OCI-LY3 (cell line): ENCODE results near the gene UXT.

ENCODE experiments used
- H2AFZ ChIP-seq: fragments of 200-600, 300-600 bp; shearing (Covaris generic); 2 replicates; pipeline ENCODE4 v1.6.0; 2014; ENCODE audit warnings: antibody characterized with exemption, low read depth, low read length
- H3K27ac ChIP-seq: fragments of 200-600, 300-600 bp; sonication (generic); 2 replicates; pipeline ENCODE4 v1.5.1; 2014; ENCODE audit warnings: mild to moderate bottlenecking, low read length, moderate library complexity, mixed read lengths
- H3K27me3 ChIP-seq: fragments of 200-600, 300-600 bp; sonication (generic); 2 replicates; pipeline ENCODE4 v1.6.1; 2014; ENCODE audit warnings: low read depth, low read length, mixed read lengths
- H3K36me3 ChIP-seq: fragments of 200-600, 300-600 bp; sonication (generic); replicated peaks from 2 replicates; pipeline ENCODE3; 2014; ENCODE audit warnings: low read depth, low read length, mixed read lengths
- H3K4me1 ChIP-seq: fragments of 300-600, 200-600 bp; sonication (generic); 2 replicates; pipeline ENCODE4 v1.6.1; 2014; ENCODE audit warnings: low read length, mixed read lengths
- H3K4me2 ChIP-seq: fragments of 200-600, 300-600 bp; sonication (generic); 2 replicates; pipeline ENCODE4 v1.6.1; 2014; ENCODE audit warnings: low read length, mixed read lengths
- H3K4me3 ChIP-seq: fragments of 300-600, 200-600 bp; sonication (generic); 2 replicates; pipeline ENCODE4 v1.5.1; 2014; ENCODE audit warnings: antibody characterized with exemption, mild to moderate bottlenecking, low read length, moderate library complexity
- H3K79me2 ChIP-seq: fragments of 300-600, 200-600 bp; shearing (Covaris generic); 2 replicates; pipeline ENCODE4 v1.6.1; 2014; ENCODE audit warnings: mild to moderate bottlenecking, low read length, mixed read lengths
- H3K9ac ChIP-seq: fragments of 300-600, 200-600 bp; shearing (Covaris generic); 2 replicates; pipeline ENCODE4 v1.6.0; 2014; ENCODE audit warnings: mild to moderate bottlenecking, low read length, moderate library complexity
- H3K9me3 ChIP-seq: fragments of 200-600, 300-600 bp; shearing (Covaris generic); 2 replicates; pipeline ENCODE4 v1.6.1; 2014; ENCODE audit warnings: low read length, mixed read lengths; ENCODE audit not compliant: insufficient read depth
- H4K20me1 ChIP-seq: fragments of 200-600, 300-600 bp; sonication (generic); 2 replicates; pipeline ENCODE4 v1.6.1; 2016; ENCODE audit warnings: low read length, mixed read lengths; ENCODE audit not compliant: insufficient read depth
- EZH2phosphoT487 ChIP-seq: fragments of 200-600 bp; shearing (Covaris generic); IDR thresholded peaks from 2 replicates; pipeline ENCODE4 v1.6.1; 2018; ENCODE audit warnings: antibody characterized with exemption, mixed run types, low read depth
- TF ChIP-seq, protein P1 (sequence below): fragments of 200-600, 300-600 bp; sonication (generic); IDR thresholded peaks from 2 replicates; pipeline ENCODE4 v1.5.1; 2014; ENCODE audit warnings: antibody characterized with exemption, low read length, low read depth

UXT gene

DNA sequence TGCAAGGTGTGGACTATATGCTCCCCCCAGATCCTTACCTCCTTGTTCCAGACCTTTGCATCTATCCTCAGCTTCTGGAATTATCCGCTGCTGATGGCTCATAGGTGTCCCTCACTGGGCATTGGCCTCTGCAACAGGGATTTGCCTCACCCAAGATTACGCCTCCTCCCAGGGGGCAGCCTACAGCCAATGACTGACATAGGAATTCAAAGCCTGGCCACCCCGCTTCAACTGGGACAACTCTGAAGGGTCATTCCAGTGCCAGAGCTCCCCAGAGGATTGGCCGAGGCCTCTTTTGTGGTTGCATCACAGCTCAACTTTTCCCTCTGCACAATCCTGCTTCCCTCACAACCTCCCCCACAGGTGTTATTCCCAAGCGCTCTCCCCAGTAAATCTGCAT is 44.4 kb downstream of the UXT start:
- H3K9ac ChIP-seq = no peak overlapping the region
- no peak overlapping the region for H3K27ac ChIP-seq
- TF ChIP-seq, protein P1, sequence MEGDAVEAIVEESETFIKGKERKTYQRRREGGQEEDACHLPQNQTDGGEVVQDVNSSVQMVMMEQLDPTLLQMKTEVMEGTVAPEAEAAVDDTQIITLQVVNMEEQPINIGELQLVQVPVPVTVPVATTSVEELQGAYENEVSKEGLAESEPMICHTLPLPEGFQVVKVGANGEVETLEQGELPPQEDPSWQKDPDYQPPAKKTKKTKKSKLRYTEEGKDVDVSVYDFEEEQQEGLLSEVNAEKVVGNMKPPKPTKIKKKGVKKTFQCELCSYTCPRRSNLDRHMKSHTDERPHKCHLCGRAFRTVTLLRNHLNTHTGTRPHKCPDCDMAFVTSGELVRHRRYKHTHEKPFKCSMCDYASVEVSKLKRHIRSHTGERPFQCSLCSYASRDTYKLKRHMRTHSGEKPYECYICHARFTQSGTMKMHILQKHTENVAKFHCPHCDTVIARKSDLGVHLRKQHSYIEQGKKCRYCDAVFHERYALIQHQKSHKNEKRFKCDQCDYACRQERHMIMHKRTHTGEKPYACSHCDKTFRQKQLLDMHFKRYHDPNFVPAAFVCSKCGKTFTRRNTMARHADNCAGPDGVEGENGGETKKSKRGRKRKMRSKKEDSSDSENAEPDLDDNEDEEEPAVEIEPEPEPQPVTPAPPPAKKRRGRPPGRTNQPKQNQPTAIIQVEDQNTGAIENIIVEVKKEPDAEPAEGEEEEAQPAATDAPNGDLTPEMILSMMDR = no peak
- no peak for TF ChIP-seq EZH2phosphoT487
- no peaks in the 10 kb centered on the region for H4K20me1 ChIP-seq
- H3K27me3 ChIP-seq = no peaks in the 10 kb centered on the region
- no peaks in the 10 kb centered on the region for H3K36me3 ChIP-seq
- H3K79me2 ChIP-seq = no peaks in the 10 kb centered on the region
- no peaks in the 10 kb centered on the region for H3K9me3 ChIP-seq
- H2AFZ ChIP-seq = no peak overlapping the region
- no peak overlapping the region for H3K4me2 ChIP-seq
- no peaks in the 10 kb centered on the region for H3K4me1 ChIP-seq
- H3K4me3 ChIP-seq = no peak overlapping the region

DNA sequence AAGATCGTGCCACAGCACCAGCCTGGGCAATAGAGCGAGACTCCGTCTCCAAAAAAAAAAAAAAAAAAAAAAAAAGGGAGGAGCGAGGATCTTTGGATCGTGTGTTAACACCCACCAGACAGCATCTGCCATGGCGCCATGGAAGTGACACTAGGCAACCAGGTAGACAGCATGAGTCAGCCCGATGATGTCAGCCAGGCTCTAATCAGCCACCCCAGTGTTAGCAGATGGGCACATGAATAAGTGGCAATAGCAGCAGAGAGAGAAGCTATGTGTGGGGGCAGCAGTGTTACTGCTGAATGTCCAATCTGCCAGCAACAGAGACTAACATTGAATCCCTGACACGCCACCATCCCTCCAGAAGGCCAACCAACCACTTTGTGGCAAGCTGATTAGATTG is 45.9 kb downstream of the UXT start:
- no peaks in the 10 kb centered on the region for H3K9me3 ChIP-seq

DNA sequence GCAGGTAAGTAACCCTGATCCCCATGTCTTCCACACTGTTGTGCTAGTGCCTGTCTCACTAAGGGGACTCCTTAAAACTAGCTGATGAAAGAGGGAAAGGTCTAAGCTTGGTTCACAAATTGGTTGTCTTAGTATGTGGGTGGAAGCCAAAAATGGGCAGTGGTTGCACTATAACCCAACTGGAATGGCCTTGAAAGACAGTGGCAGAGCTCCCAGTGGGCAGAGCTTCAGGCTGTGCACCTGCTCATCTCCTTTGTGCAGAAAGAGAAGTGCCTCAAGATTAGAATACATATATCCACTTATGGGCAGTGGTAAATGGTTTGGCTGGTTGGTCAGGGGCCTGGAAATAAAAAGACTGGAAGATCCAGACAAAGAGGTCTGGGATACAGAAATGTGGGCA is 46.6 kb downstream of the UXT start:
- Histone ChIP-seq H3K4me1 (no peaks in the 10 kb centered on the region), H2AFZ (no peak overlapping the region), H3K9ac (no peak overlapping the region), H3K27me3 (no peaks in the 10 kb centered on the region), H3K79me2 (no peaks in the 10 kb centered on the region), H3K9me3 (no peaks in the 10 kb centered on the region), H3K36me3 (no peaks in the 10 kb centered on the region), H3K4me3 (no peak overlapping the region), H3K27ac (no peak overlapping the region), H4K20me1 (no peaks in the 10 kb centered on the region), H3K4me2 (no peak overlapping the region)
- TF ChIP-seq, protein P1 = no peak
- TF ChIP-seq EZH2phosphoT487 = no peak

More for the DNA sequence above, 45.9 kb downstream of the UXT start:
- no peak overlapping the region for H3K9ac ChIP-seq
- H2AFZ ChIP-seq = no peak overlapping the region
- no peak overlapping the region for H3K27ac ChIP-seq
- no peaks in the 10 kb centered on the region for H3K27me3 ChIP-seq
- no peaks in the 10 kb centered on the region for H3K79me2 ChIP-seq
- no peak overlapping the region for H3K4me3 ChIP-seq
- H3K4me2 ChIP-seq = no peak overlapping the region
- H3K36me3 ChIP-seq = no peaks in the 10 kb centered on the region
- H3K4me1 ChIP-seq = no peaks in the 10 kb centered on the region
- no peaks in the 10 kb centered on the region for H4K20me1 ChIP-seq
- TF ChIP-seq EZH2phosphoT487 = no peak

- Histone ChIP-seq H4K20me1 (no peaks in the 10 kb centered on the region), H3K36me3 (no peaks in the 10 kb centered on the region), H3K27me3 (no peaks in the 10 kb centered on the region), H3K4me3 (no peak overlapping the region), H3K27ac (no peak overlapping the region), H3K79me2 (no peaks in the 10 kb centered on the region), H3K9ac (no peak overlapping the region), H3K4me2 (no peak overlapping the region), H3K9me3 (no peaks in the 10 kb centered on the region), H2AFZ (no peak overlapping the region), H3K4me1 (no peaks in the 10 kb centered on the region)
- TF ChIP-seq, protein P1 = no peak
- no peak for TF ChIP-seq EZH2phosphoT487
These were observed 47.1 kb downstream of the UXT start for GRCh38 chrX:47611926-47612325.

DNA sequence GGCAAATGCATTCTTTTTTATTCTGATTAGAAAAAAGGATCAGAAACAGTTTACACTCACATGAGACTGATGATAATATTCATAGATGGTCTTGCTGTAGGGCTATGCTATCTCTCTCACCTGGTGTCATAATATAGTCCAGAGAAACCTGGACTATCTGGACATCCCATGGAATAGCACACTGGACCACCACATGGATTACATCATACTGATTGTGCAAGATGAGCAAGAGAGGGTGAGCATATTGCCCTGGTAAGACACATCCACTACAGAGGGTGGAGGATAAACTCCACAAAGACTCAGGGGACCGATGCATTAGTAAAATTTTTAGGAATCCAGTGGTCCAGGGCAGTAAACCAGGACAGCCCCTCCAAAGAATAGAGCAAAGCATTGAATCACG is 47.5 kb downstream of the UXT start:
- Histone ChIP-seq H3K9me3 (no peaks in the 10 kb centered on the region), H3K4me3 (no peak overlapping the region)

More for the DNA sequence above, 47.5 kb downstream of the UXT start:
- Histone ChIP-seq H3K27me3 (no peaks in the 10 kb centered on the region), H3K9ac (no peak overlapping the region), H3K4me1 (no peaks in the 10 kb centered on the region), H3K27ac (no peak overlapping the region), H3K36me3 (no peaks in the 10 kb centered on the region), H4K20me1 (no peaks in the 10 kb centered on the region), H3K4me2 (no peak overlapping the region), H2AFZ (no peak overlapping the region), H3K79me2 (no peaks in the 10 kb centered on the region)
- TF ChIP-seq, protein P1 = no peak
- no peak for TF ChIP-seq EZH2phosphoT487
